ENCODE data around the gene TRIM8. TPM values are rescaled to one million over a fixed set of nuclear protein-coding genes. Genes with fewer than 3 reads are reported as not detected.

TRIM8 gene
- total RNA-seq, 2 donors from 2014 or later, result 27.7 to 32.7 TPM

DNA sequence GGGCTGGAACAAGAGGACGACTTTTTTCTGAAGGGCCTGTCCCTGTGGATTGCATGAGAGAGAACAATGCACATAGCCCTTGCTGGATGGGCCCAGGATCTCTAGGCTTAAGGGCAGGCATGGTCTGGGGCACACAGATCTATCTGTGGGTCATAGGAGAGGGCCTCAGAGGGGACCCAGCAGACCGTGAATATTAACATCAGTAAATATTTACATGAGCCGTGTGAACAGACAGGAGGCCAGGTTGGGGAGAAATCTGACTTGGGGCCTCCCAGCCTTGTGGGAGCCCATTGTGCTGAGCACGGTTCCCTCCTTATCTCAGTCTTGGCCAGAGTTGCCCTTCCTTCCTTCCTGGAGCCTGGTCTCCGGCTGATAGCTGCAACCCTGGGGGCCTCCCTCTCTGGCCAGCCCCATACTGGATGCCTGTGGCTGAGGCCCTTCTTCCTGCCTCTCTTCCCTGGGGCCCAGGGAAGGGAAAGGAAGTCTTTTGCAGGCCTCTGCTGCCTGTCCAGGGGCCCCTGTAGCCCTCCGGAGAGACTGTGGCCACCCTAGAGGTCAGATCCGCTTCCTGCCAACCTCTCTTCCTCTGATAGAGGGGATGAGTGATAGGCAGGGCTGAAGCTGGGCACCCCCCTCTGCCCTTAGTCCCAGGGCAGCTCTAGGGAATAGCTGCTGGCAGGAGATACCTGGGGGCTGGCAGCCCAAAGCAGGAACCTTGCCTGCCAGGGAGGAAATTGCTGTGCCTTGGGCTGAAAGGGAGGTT is 44.5 kb upstream of the TRIM8 start:
- Histone ChIP-seq H3K9ac (ENCODE audit: extremely low read depth, low read length, poor library complexity, severe bottlenecking) (no peak overlapping the region), H3K27me3 (ENCODE audit: control insufficient read depth, insufficient read depth, low read length, poor library complexity, severe bottlenecking) (no peaks in the 10 kb centered on the region), H3K27ac (ENCODE audit: low read depth, low read length) (peak overlapping the region; percentile 45), H3K4me1 (ENCODE audit: control insufficient read depth, insufficient read depth, low read length) (peaks cover 2% of the 10 kb centered on the region), H3K36me3 (ENCODE audit: control insufficient read depth, insufficient read depth, low read length) (peaks cover 36% of the 10 kb centered on the region), H3K4me3 (ENCODE audit: low read length) (no peak overlapping the region), H3K9me3 (ENCODE audit: control insufficient read depth, low read length) (no peaks in the 10 kb centered on the region)
- peaks cover 13% of the 10 kb centered on the region for H3K4me1 Mint-ChIP-seq
- peaks cover 33% of the 10 kb centered on the region for H3K36me3 Mint-ChIP-seq (ENCODE audit: low read depth)
- H3K9me3 Mint-ChIP-seq, result no peaks in the 10 kb centered on the region
- 76 to 87% methylated on average over 3 to 7 of the region's 7 CpGs for WGBS, 2 experiments (ENCODE audit: insufficient coverage in 1 of 2, insufficient read length in 1 of 2)
- H3K4me3 Mint-ChIP-seq, result no peak overlapping the region
- TF ChIP-seq, protein P1, sequence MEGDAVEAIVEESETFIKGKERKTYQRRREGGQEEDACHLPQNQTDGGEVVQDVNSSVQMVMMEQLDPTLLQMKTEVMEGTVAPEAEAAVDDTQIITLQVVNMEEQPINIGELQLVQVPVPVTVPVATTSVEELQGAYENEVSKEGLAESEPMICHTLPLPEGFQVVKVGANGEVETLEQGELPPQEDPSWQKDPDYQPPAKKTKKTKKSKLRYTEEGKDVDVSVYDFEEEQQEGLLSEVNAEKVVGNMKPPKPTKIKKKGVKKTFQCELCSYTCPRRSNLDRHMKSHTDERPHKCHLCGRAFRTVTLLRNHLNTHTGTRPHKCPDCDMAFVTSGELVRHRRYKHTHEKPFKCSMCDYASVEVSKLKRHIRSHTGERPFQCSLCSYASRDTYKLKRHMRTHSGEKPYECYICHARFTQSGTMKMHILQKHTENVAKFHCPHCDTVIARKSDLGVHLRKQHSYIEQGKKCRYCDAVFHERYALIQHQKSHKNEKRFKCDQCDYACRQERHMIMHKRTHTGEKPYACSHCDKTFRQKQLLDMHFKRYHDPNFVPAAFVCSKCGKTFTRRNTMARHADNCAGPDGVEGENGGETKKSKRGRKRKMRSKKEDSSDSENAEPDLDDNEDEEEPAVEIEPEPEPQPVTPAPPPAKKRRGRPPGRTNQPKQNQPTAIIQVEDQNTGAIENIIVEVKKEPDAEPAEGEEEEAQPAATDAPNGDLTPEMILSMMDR (conservative IDR thresholded peaks at IDR 0.05), result no peak
- no peaks in the 10 kb centered on the region for H3K27me3 Mint-ChIP-seq (ENCODE audit: insufficient read depth)
- peak; percentile 30 for DNase-seq
- peak overlapping the region; percentile 53 for H3K27ac Mint-ChIP-seq

DNA sequence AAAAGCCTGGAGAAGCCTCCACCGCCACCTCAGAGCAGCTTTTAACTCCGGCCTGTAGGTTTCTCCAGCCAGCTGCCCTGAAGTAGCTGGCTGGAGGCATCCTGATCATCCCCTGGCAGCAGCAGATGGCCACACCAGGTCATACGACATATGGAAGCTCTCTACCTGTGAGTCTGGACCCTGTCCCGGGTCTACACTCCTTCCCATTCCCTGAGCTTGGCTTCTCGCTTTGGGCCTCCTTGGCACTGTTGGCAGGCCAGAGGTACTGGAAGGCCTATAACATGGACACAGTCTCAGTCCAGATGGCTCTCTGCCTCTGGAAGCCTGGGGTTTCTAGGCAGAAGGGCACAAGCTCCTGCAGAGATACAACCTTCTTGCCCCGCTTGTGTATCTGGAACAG is 43.5 kb upstream of the TRIM8 start:
- Mint-ChIP-seq H3K27ac (no peak overlapping the region), H3K36me3 (ENCODE audit: low read depth) (peaks cover 33% of the 10 kb centered on the region), H3K27me3 (ENCODE audit: insufficient read depth) (no peaks in the 10 kb centered on the region), H3K4me3 (no peak overlapping the region), H3K4me1 (peaks cover 13% of the 10 kb centered on the region), H3K9me3 (no peaks in the 10 kb centered on the region)
- 95 to 100% methylated on average over 4 to 6 of the region's 6 CpGs for WGBS, 2 experiments (ENCODE audit: insufficient coverage in 1 of 2, insufficient read length in 1 of 2)
- Histone ChIP-seq H3K27ac (ENCODE audit: low read depth, low read length) (no peak overlapping the region), H3K27me3 (ENCODE audit: control insufficient read depth, insufficient read depth, low read length, poor library complexity, severe bottlenecking) (no peaks in the 10 kb centered on the region), H3K9ac (ENCODE audit: extremely low read depth, low read length, poor library complexity, severe bottlenecking) (no peak overlapping the region), H3K9me3 (ENCODE audit: control insufficient read depth, low read length) (no peaks in the 10 kb centered on the region), H3K4me1 (ENCODE audit: control insufficient read depth, insufficient read depth, low read length) (peaks cover 2% of the 10 kb centered on the region), H3K4me3 (ENCODE audit: low read length) (no peak overlapping the region), H3K36me3 (ENCODE audit: control insufficient read depth, insufficient read depth, low read length) (peaks cover 29% of the 10 kb centered on the region)
- DNase-seq, result no peak
- TF ChIP-seq, protein P1 (conservative IDR thresholded peaks at IDR 0.05), result no peak

DNA sequence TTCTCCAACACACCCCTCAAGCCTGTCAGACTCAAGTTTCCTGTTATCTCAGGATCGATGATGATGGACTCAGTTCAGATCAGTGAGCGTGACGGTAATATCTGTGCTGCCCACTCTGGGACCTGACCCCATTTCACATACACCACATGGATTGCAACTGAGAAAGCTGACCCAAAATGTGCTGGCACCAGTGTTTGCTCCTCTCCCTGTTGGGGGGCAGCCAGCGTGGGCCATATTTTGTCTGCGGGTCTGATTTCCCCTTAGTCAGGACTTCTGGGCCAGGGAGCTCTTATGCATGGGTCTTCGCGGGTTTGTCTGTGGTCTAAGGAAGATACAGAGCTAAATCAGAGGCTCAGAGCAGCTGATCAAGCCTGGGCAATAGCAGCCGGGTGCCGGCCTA is 42.6 kb upstream of the TRIM8 start:
- H3K4me3 ChIP-seq (ENCODE audit: low read length), result no peak overlapping the region
- H3K36me3 Mint-ChIP-seq (ENCODE audit: low read depth), result peaks cover 34% of the 10 kb centered on the region
- H3K27ac Mint-ChIP-seq, result no peak overlapping the region
- no peak for DNase-seq
- H3K9me3 ChIP-seq (ENCODE audit: control insufficient read depth, low read length), result no peaks in the 10 kb centered on the region
- H3K9ac ChIP-seq (ENCODE audit: extremely low read depth, low read length, poor library complexity, severe bottlenecking), result no peak overlapping the region
- H3K27me3 ChIP-seq (ENCODE audit: control insufficient read depth, insufficient read depth, low read length, poor library complexity, severe bottlenecking), result no peaks in the 10 kb centered on the region
- no peak overlapping the region for H3K4me3 Mint-ChIP-seq
- peaks cover 7% of the 10 kb centered on the region for H3K4me1 Mint-ChIP-seq
- H3K36me3 ChIP-seq (ENCODE audit: control insufficient read depth, insufficient read depth, low read length), result peaks cover 29% of the 10 kb centered on the region
- no peak overlapping the region for H3K27ac ChIP-seq (ENCODE audit: low read depth, low read length)
- H3K9me3 Mint-ChIP-seq, result no peaks in the 10 kb centered on the region
- no peaks in the 10 kb centered on the region for H3K27me3 Mint-ChIP-seq (ENCODE audit: insufficient read depth)
- TF ChIP-seq, protein P1 (conservative IDR thresholded peaks at IDR 0.05), result no peak
- WGBS, 2 experiments (ENCODE audit: insufficient coverage in 1 of 2, insufficient read length in 1 of 2), result 96 to 98% methylated on average over 5 to 9 of the region's 9 CpGs
- peaks cover 2% of the 10 kb centered on the region for H3K4me1 ChIP-seq (ENCODE audit: control insufficient read depth, insufficient read depth, low read length)

Measured in endodermal cell (in vitro differentiated cells).